IMR-90 (cell line): Measurements from ENCODE around the gene IRX3.

Source experiments
- CTCF ChIP-seq: conservative IDR thresholded peaks from 2 replicates; pipeline ENCODE4 v1.5.1; 2012; ENCODE audit warnings: mild to moderate bottlenecking, low read depth, low read length, improper control_type of control experiment
- MAZ ChIP-seq: IDR thresholded peaks from 2 replicates; pipeline ENCODE4 v1.6.1; 2012; ENCODE audit warnings: low read depth, mild to moderate bottlenecking, low read length, improper control_type of control experiment, moderate library complexity, borderline replicate concordance
- MXI1 ChIP-seq: IDR thresholded peaks from 2 replicates; pipeline ENCODE4 v1.6.1; 2012; ENCODE audit warnings: low read depth, mild to moderate bottlenecking, low read length, moderate library complexity, borderline replicate concordance
- POLR2A ChIP-seq: IDR thresholded peaks from 2 replicates; pipeline ENCODE4 v1.6.1; 2012; ENCODE audit warnings: mild to moderate bottlenecking, low read depth, low read length
- RAD21 ChIP-seq: IDR thresholded peaks from 2 replicates; pipeline ENCODE4 v1.6.1; 2012; ENCODE audit warnings: low read length, improper control_type of control experiment
- RFX5 ChIP-seq: IDR thresholded peaks from 2 replicates; pipeline ENCODE4 v1.8.0; 2012; ENCODE audit warnings: low read depth, mild to moderate bottlenecking, low read length, moderate library complexity
- SMC3 ChIP-seq: fragments of 150-350 bp; IDR thresholded peaks from 2 replicates; pipeline ENCODE4 v1.6.1; 2016; ENCODE audit warnings: low read depth, mild to moderate bottlenecking, antibody characterized with exemption, low read length, moderate library complexity

DNA sequence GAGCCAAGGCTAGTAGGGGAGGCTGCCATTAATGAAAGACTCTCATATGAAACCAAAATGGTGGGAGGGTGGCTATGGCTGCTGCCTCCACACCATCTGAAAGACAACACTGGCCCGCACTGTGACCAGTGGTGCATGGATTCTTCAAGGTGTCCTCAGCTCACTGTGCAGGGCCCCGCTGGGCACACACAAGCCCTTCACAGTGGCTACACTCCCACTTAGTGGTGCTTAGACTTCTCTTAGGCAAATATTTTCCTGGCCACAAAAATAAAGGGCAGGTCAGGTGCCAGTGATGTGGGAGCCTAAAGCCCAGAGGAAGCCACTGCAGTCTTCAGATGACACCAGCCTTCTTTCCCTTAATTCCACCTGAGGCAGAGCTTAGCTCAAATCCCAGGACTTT lies 38.1 kb upstream of the IRX3 start:
- TF ChIP-seq POLR2A (no peak), CTCF (no peak), RAD21 (no peak), RFX5 (no peak), MAZ (no peak), SMC3 (no peak), MXI1 (no peak)
